H9 (cell line): ENCODE results near the gene ZNF346. TPM values are rescaled to one million over a fixed set of nuclear protein-coding genes. Genes with fewer than 3 reads are reported as not detected.
A peak's percentile ranks its signal among the peaks of the same experiment; 100 is the strongest.

Experiments used
- DNase-seq: peaks from one replicate; pipeline ENCODE4 v3.0.0-alpha.2; 2017
- H2AFZ ChIP-seq: one replicate; pipeline ENCODE4 v1.6.1; 2013; ENCODE audit warnings: mild to moderate bottlenecking, low read length, control low read depth, moderate library complexity
- H2AK5ac ChIP-seq: 2 replicates; pipeline ENCODE4 v1.6.1; 2013; ENCODE audit warnings: low read length, control low read depth, mixed read lengths; ENCODE audit not compliant: insufficient read length
- H2BK120ac ChIP-seq: one replicate; pipeline ENCODE4 v1.6.1; 2013; ENCODE audit warnings: low read depth, mild to moderate bottlenecking, low read length, control low read depth, inconsistent platforms; ENCODE audit not compliant: poor library complexity, severe bottlenecking
- H2BK12ac ChIP-seq: 2 replicates; pipeline ENCODE4 v1.6.1; 2013; ENCODE audit warnings: low read length, control low read depth, mixed read lengths, low read depth; ENCODE audit not compliant: insufficient read length
- H2BK15ac ChIP-seq: 2 replicates; pipeline ENCODE4 v1.6.1; 2013; ENCODE audit warnings: low read depth, low read length, control low read depth
- H2BK20ac ChIP-seq: one replicate; pipeline ENCODE4 v1.6.1; 2013; ENCODE audit warnings: low read depth, mild to moderate bottlenecking, low read length, control low read depth, inconsistent platforms; ENCODE audit not compliant: poor library complexity, severe bottlenecking
- H2BK5ac ChIP-seq: 2 replicates; pipeline ENCODE4 v1.6.1; 2013; ENCODE audit warnings: low read length, control low read depth, mixed read lengths; ENCODE audit not compliant: insufficient read length
- H3K14ac ChIP-seq: 2 replicates; pipeline ENCODE4 v1.6.1; 2013; ENCODE audit warnings: low read length, control low read depth; ENCODE audit not compliant: insufficient read depth
- H3K18ac ChIP-seq: 2 replicates; pipeline ENCODE4 v1.6.1; 2013; ENCODE audit warnings: low read depth, mild to moderate bottlenecking, mixed read lengths, low read length, control low read depth; ENCODE audit not compliant: insufficient read length
- H3K23ac ChIP-seq: 2 replicates; pipeline ENCODE4 v1.6.1; 2013; ENCODE audit warnings: low read length, control low read depth, mixed read lengths, low read depth; ENCODE audit not compliant: insufficient read length
- H3K23me2 ChIP-seq: 2 replicates; pipeline ENCODE4 v1.6.1; 2013; ENCODE audit warnings: low read depth, mild to moderate bottlenecking, mixed read lengths, low read length, control low read depth; ENCODE audit not compliant: insufficient read length, poor library complexity, severe bottlenecking
- H3K27ac ChIP-seq: 2 replicates; pipeline ENCODE4 v1.5.1; 2013; ENCODE audit warnings: low read length, control low read depth, mixed read lengths, low read depth; ENCODE audit not compliant: insufficient read length
- H3K27me3 ChIP-seq: 2 replicates; pipeline ENCODE4 v1.6.1; 2013; ENCODE audit warnings: low read length, control low read depth, inconsistent platforms; ENCODE audit not compliant: insufficient read depth
- H3K4ac ChIP-seq: 2 replicates; pipeline ENCODE4 v1.6.1; 2013; ENCODE audit warnings: low read depth, mild to moderate bottlenecking, control low read depth, inconsistent platforms, low read length, moderate library complexity
- H3K4me1 ChIP-seq: 2 replicates; pipeline ENCODE4 v1.6.1; 2013; ENCODE audit warnings: low read length, control low read depth, inconsistent platforms; ENCODE audit not compliant: insufficient read depth
- H3K4me2 ChIP-seq: 2 replicates; pipeline ENCODE4 v1.6.1; 2013; ENCODE audit warnings: low read length, control low read depth, mixed read lengths; ENCODE audit not compliant: insufficient read length, insufficient read depth
- H3K56ac ChIP-seq: 2 replicates; pipeline ENCODE4 v1.6.1; 2013; ENCODE audit warnings: low read depth, mild to moderate bottlenecking, mixed read lengths, low read length, control low read depth; ENCODE audit not compliant: insufficient read length
- H3K79me1 ChIP-seq: 2 replicates; pipeline ENCODE4 v1.6.1; 2013; ENCODE audit warnings: low read depth, mild to moderate bottlenecking, moderate library complexity, low read length, control low read depth, inconsistent platforms; ENCODE audit not compliant: insufficient read depth, poor library complexity, severe bottlenecking
- H3K79me2 ChIP-seq: 2 replicates; pipeline ENCODE4 v1.6.1; 2013; ENCODE audit warnings: low read length, control low read depth, inconsistent platforms; ENCODE audit not compliant: insufficient read depth
- H3K9ac ChIP-seq: 2 replicates; pipeline ENCODE4 v1.6.1; 2013; ENCODE audit warnings: low read length, control low read depth, mixed read lengths; ENCODE audit not compliant: insufficient read length; ENCODE audit errors: extremely low read depth
- H3K9me3 ChIP-seq: one replicate; pipeline ENCODE4 v1.6.1; 2013; ENCODE audit warnings: low read depth, low read length, inconsistent platforms; ENCODE audit not compliant: control insufficient read depth
- H3T11ph ChIP-seq: one replicate; pipeline ENCODE4 v1.6.1; 2013; ENCODE audit warnings: mild to moderate bottlenecking, low read length, control low read depth, inconsistent platforms
- H4K20me1 ChIP-seq: one replicate; pipeline ENCODE4 v1.6.1; 2013; ENCODE audit not compliant: control insufficient read depth, insufficient read length, insufficient read depth
- H4K5ac ChIP-seq: 2 replicates; pipeline ENCODE4 v1.6.1; 2013; ENCODE audit warnings: low read depth, mild to moderate bottlenecking, mixed read lengths, low read length, control low read depth; ENCODE audit not compliant: insufficient read length
- H4K8ac ChIP-seq: replicated peaks from 2 replicates; pipeline ENCODE4 v1.6.1; 2013; ENCODE audit warnings: low read length, control low read depth, mixed read lengths, low read depth; ENCODE audit not compliant: insufficient read length
- H4K91ac ChIP-seq: 2 replicates; pipeline ENCODE4 v1.6.1; 2013; ENCODE audit warnings: low read depth, mild to moderate bottlenecking, moderate library complexity, mixed read lengths, low read length, control low read depth; ENCODE audit not compliant: insufficient read length
- H3K27ac Mint-ChIP-seq, 3 experiments: 2 replicates in 2 of 3; 3 replicates in 1 of 3; pipeline ENCODE4 v1.8.0; 2020 to 2021; ENCODE audit warnings: mixed read lengths in 3 of 3, mild to moderate bottlenecking in 1 of 3, moderate library complexity in 1 of 3
- H3K27me3 Mint-ChIP-seq: 2 replicates; pipeline ENCODE4 v1.8.0; 2021; ENCODE audit warnings: low read depth, mild to moderate bottlenecking, moderate library complexity, mixed read lengths
- H3K36me3 Mint-ChIP-seq, 3 experiments: 2 replicates in 2 of 3; 3 replicates in 1 of 3; pipeline ENCODE4 v1.8.0; 2020 to 2021; ENCODE audit warnings: low read depth in 3 of 3, mixed read lengths in 3 of 3; ENCODE audit not compliant: insufficient read depth in 1 of 3
- H3K4me1 Mint-ChIP-seq, 2 experiments: 2 replicates each; pipeline ENCODE4 v1.8.0; 2020; ENCODE audit warnings: mixed read lengths in 2 of 2
- H3K4me3 Mint-ChIP-seq, 2 experiments: 2 replicates in 1 of 2; 3 replicates in 1 of 2; pipeline ENCODE4 v1.8.0; 2020 to 2021; ENCODE audit warnings: mild to moderate bottlenecking in 2 of 2, mixed read lengths in 2 of 2, moderate library complexity in 1 of 2
- H3K9me3 Mint-ChIP-seq, 2 experiments: 2 replicates in 1 of 2; 3 replicates in 1 of 2; pipeline ENCODE4 v1.8.0; 2020; ENCODE audit warnings: mild to moderate bottlenecking in 2 of 2, mixed read lengths in 2 of 2, moderate library complexity in 1 of 2
- CTCF ChIP-seq: fragments of 200-600 bp; sonication (generic); conservative IDR thresholded peaks from 3 replicates; pipeline ENCODE4 v1.8.0; 2021; ENCODE audit warnings: antibody characterized with exemption, mild to moderate bottlenecking
- WGBS: extraction: QIAGEN DNeasy Blood & Tissue Kit; methylation state at CpG from one replicate; pipeline ENCODE4 v1.1.7; 2013; ENCODE audit warnings: missing lambda C conversion rate, low lambda C conversion rate, mixed read lengths; ENCODE audit not compliant: insufficient read length; ENCODE audit errors: extremely low coverage; 5-methylcytosine and 5-hydroxymethylcytosine counted together
- total RNA-seq: library from RNA; stranded (reverse); gene quantifications from 2 replicates; pipeline ENCODE4 v1.2.1, GENCODE V29; 2021

Gene ZNF346
- total RNA-seq, 1 experiment from 2014 or later, result 22.7 TPM

GRCh38 chr5:177036443-177036842, 13.9 kb downstream of the ZNF346 start:
- H3K23ac ChIP-seq, result no peak overlapping the region
- no peak overlapping the region for H4K5ac ChIP-seq
- H3K79me1 ChIP-seq, result peaks cover 3% of the 10 kb centered on the region
- no peak overlapping the region for H4K91ac ChIP-seq
- no peaks in the 10 kb centered on the region for H3K9me3 Mint-ChIP-seq
- H3K4me1 ChIP-seq, result peaks cover 8% of the 10 kb centered on the region; the same call in 1 of the 2 replicates
- H2BK15ac ChIP-seq, result no peak overlapping the region
- H2BK12ac ChIP-seq, result no peak overlapping the region
- H3K27ac ChIP-seq, result no peak overlapping the region
- no peak overlapping the region for H2BK120ac ChIP-seq
- peaks cover 0 to 25% (median 24%) of the 10 kb centered on the region in 3 experiments; a peak in 5 of 7 replicates for H3K36me3 Mint-ChIP-seq
- H3K4me3 Mint-ChIP-seq, result no peak overlapping the region
- no peaks in the 10 kb centered on the region for H4K20me1 ChIP-seq
- H3K4ac ChIP-seq, result no peak overlapping the region
- no peak overlapping the region for H3K9ac ChIP-seq
- no peaks in the 10 kb centered on the region for H3K9me3 ChIP-seq
- no peak overlapping the region for H3T11ph ChIP-seq
- H2AFZ ChIP-seq, result no peak overlapping the region
- H3K18ac ChIP-seq, result no peak overlapping the region
- no peak overlapping the region for H4K8ac ChIP-seq
- H2AK5ac ChIP-seq, result no peak overlapping the region
- H3K4me1 Mint-ChIP-seq, result peaks cover 10 to 14% of the 10 kb centered on the region in 2 experiments
- H3K27me3 ChIP-seq, result no peaks in the 10 kb centered on the region; the same call in 1 of the 2 replicates
- no peaks in the 10 kb centered on the region for H3K23me2 ChIP-seq
- H3K4me2 ChIP-seq, result no peak overlapping the region
- no peak for TF ChIP-seq CTCF
- WGBS, result no CpG with 5 or more reads among the region's 5 CpGs
- no peaks in the 10 kb centered on the region for H3K27me3 Mint-ChIP-seq
- H3K27ac Mint-ChIP-seq, result peak overlapping the region; percentile 10 to 73 (median 19); a peak in 4 of 7 replicates
- no peak for DNase-seq
- H3K56ac ChIP-seq, result no peak overlapping the region
- no peak overlapping the region for H2BK20ac ChIP-seq
- no peak overlapping the region for H3K14ac ChIP-seq
- no peak overlapping the region for H2BK5ac ChIP-seq
- no peaks in the 10 kb centered on the region for H3K79me2 ChIP-seq
